ENCODE results near the gene FETUB.

Gene FETUB, protein sequence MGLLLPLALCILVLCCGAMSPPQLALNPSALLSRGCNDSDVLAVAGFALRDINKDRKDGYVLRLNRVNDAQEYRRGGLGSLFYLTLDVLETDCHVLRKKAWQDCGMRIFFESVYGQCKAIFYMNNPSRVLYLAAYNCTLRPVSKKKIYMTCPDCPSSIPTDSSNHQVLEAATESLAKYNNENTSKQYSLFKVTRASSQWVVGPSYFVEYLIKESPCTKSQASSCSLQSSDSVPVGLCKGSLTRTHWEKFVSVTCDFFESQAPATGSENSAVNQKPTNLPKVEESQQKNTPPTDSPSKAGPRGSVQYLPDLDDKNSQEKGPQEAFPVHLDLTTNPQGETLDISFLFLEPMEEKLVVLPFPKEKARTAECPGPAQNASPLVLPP

DNA sequence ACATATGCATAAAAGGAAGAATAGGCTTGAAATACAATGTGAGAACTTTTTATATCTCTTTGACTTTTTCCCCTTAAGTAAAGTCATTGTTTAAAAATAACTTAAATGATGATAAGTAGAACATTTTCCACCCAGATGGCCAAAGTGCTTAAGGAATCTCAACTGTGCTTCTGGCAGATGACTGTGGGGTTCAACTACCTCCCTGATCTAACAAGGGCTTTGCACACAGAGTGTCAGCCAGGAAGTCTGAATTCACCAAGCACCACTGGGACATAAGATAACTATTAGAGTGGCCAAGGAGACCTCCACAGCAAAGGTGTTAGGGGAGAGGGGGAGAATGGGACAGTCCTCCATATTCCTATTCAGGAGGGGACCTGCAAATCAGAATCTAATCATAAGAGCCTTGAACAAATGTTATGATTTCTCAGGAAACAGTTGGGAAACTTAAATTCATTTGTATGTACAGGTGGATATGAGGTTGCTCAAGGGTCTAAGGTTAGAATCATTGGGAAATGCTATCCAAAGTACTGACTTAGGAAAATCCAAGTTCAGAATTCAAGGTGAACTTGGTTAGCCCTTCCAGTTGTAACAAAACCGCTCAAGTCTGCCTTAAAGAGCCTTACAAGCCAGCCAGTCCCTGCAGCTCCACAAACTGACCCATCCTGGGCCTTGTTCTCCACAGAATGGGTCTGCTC is at the start of gene FETUB:
Gene FETUB (plus strand): TSS at position 622 of the 695 bp plus-strand sequence. CDS start 62 bp downstream, at position 684.
- no peak for DNase-seq (ENCODE audit: low read depth)

GRCh38 chr3:186590580-186591295 is 49.5 kb upstream of the FETUB start:
- no peak for DNase-seq (ENCODE audit: low read depth)

GRCh38 chr3:186592682-186593081 is 47.5 kb upstream of the FETUB start:
- no peak for DNase-seq (ENCODE audit: low read depth)

DNA sequence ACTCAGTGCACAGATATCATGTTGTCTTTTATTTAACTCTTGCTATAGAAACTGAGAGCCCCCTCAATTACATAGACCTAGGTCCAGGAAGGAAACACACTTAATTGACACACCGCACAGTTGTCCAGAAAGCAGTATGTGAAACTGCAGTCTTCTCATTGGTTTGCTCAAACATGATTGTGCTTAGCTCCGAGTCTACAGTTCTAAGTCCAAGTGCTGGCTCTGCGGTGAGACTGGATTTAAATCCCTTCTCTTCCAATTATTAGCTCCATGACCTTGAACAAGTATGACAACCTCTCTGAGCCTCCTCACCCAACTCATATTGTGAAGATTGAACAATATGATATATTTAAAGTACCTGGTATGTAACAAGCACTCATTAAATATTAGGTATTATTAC is 46.3 kb upstream of the FETUB start:
- DNase-seq (ENCODE audit: low read depth) = no peak

DNA sequence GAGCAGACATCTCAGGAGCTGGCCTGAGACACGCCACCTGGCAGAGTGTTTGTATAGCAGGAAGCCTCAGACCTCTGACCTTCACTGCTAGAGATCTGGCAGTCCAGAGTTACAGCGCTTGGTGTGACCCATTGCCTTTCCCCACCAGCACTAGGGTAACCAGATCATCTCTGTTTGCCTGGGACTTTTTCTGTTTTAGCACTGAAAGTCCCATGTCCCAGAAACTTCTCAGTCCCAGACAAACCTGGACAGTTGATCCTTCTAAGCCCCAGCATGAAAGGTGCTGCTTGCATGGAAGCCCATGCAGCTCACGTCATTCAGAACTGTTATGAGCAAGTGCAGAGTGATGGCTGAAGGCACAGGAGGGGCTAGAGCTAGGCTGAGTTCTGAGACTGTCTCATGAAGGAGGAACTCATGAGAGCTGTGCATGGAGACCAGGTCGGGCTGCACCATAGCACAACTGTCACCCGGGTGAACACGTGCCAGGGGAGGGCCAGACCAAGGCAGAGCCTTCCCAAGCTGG is 45.5 kb upstream of the FETUB start:
- DNase-seq (ENCODE audit: low read depth) = no peak

DNA sequence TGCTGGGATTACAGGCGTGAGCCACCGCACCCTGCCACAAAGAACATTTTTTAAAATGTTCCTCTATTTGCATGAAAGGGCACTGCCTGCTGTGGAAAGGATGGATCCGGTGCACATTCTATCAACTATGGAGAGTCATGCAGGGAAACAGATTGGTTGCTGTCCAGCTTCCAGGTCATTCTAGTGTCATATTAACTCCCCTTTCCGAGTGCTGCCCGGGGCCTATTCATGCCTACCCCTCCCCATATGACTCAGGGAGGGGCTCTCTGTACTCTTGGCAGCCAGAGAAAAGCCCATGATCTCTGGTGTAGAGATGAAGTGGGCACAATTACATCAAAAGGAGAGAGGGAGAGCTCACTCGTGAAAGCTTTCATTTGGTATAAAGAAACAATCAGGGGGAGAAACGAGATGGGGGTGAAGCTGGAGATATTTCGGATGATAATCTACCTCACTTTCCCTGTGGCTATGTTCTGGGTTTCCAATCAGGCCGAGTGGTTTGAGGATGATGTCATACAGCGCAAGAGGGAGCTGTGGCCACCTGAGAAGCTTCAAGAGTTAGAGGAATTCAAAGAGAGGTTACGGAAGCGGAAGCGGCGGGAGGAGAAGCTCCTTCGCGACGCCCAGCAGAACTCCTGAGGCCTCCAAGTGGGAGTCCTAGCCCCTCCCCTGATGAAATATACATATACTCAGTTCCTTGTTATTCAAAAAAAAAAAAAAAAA is 43.5 kb upstream of the FETUB start:
- no peak for DNase-seq (ENCODE audit: low read depth)

- DNase-seq (ENCODE audit: low read depth) = no peak
Measured at GRCh38 chr3:186598108-186598784, 42.0 kb upstream of the FETUB start.

GRCh38 chr3:186598794-186599141 is 41.4 kb upstream of the FETUB start:
- DNase-seq (ENCODE audit: low read depth) = no peak

DNA sequence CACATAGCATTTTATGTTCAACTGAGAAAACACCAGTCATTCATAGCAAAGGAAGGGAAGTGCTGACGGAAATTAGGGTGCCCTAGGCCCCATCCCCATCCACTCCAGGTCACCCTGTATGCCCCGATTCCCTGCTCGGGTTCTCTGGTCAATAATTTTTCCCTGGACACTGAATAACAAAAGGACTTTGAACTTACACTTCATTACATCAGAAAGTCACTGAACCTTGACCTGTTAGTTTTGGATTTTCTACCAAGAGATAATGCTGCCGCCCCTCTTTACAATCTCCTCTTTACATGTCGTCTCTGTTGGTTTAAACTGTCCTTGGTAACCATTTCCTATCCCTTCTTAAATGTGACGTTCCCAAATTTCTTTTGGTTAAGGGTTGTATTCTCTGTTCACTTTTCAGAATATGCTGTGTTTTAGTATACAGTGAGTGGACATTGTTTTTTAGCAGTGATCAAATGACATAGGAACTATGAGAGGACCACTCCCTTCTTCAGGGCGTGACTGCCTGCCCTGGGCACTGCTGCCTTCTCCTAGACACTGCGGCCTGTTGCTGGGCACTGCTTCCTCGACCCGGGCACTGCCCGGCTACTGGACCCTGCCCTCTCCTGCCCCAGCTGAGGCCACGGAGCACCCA is 40.9 kb upstream of the FETUB start:
- no peak for DNase-seq (ENCODE audit: low read depth)

- no peak for DNase-seq (ENCODE audit: low read depth)
Measured at GRCh38 chr3:186599785-186600166, 40.4 kb upstream of the FETUB start.

DNA sequence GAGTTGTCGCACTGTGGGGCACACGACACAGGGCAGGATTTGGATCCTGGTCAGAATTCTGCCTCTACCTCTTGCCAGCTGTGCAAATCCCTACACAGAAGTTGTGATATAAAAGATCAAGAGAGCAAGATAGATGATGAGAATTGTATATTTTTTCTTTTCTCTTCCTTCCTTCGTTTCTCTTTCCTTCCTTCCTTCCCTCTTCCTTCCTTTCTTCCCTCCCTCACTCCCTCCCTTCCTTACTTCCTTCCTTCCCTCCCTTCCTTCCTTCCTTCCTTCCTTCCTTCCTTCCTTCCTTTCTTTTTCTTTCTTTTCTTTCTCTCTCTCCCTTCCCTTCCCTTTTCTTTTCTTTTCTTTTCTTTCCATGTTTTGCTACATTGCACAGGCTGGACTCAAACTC is 39.3 kb upstream of the FETUB start:
- no peak for DNase-seq (ENCODE audit: low read depth)

GRCh38 chr3:186603159-186603558 is 37.0 kb upstream of the FETUB start:
- DNase-seq (ENCODE audit: low read depth) = no peak

- no peak for DNase-seq (ENCODE audit: low read depth)
Measured at GRCh38 chr3:186605078-186605477, 35.1 kb upstream of the FETUB start.

GRCh38 chr3:186605561-186606545 is 34.3 kb upstream of the FETUB start:
- no peak for DNase-seq (ENCODE audit: low read depth)

DNA sequence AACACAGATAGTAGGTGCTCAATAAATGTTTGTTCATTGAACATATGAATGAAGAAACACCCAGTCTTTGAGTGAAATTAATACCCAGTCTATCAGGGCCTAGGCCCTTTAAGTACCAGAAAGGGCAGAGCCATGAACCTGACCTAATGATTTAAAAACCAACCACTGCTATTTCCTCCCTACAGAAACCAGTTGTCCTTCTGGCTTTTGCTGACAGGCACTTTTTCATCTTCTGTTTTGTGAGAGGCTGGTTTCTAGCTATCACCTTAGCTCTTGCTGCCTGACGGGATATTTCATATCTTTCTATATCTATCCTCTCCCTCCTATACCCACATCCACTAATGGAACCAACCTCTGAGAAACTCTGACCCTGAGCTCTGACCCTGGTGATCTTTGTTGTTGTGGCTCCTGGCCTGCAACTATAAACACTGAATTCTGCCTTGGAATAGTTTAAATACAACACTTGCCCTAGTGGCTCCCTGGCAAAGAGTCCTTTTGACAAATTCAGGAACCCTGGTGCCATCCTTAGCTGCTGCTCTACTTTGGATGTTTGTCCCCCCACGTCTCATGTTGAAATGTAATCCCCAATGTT is 31.5 kb upstream of the FETUB start:
- DNase-seq (ENCODE audit: low read depth) = no peak

- DNase-seq (ENCODE audit: low read depth) = no peak
Measured at GRCh38 chr3:186609247-186609868, 30.8 kb upstream of the FETUB start.

DNA sequence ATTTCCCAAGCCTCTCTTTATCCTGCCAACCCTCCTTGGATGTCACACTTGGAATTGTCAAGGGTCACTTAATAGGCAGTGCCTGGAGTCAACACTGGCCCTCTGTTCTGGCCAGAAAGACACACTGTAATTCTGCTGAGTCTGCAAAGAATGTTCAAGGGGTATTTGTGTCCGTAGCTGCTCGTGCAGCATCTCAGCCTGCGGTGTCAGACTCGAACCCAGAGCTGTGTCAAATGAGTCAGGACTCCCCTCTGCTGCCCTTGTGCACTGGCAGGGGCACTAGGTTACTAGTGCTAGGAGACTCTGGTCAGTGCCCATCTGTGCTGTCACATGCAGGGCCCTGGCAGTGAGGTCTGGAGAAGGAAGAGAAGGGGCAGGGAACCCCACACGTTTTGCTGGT is 28.1 kb upstream of the FETUB start:
- DNase-seq (ENCODE audit: low read depth) = no peak

DNA sequence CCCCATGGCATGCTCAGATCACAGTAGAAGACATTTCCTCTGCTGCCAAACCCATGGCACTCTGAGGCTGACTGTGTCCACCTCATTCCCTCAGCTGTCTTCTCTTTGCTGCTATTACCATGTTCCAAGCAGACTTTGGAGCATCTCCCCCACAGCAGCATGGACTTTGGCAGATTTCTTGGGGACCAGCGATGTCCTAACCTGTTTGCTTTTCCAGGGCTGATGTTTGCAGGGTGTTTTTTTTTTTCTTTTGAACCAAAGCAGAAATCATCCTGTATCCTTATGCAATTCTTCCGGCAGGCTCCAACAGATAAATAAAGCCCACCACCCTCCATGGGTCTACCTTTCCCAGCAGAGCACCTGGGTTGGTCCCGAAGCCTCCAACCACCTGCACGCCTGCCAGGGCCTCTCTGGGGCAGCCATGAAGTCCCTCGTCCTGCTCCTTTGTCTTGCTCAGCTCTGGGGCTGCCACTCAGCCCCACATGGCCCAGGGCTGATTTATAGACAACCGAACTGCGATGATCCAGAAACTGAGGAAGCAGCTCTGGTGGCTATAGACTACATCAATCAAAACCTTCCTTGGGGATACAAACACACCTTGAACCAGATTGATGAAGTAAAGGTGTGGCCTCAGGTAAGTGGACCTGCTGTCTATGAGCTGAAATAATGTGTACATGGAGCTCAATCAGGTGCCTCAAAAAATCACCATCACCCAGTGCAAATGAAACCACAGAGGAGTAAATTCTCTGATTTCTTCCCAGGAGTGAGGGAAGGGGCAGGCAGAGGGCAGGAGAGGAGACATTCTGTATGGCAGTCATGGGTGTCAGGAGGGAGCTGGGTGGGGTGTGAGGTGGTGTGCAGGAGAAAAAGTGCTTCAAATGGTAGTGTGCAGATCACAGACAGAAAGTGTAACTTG is 27.2 kb upstream of the FETUB start, which contains the start of gene AHSG:
Gene AHSG (plus strand): TSS at position 340 of the 916 bp plus-strand sequence. CDS start 82 bp downstream, at position 422.
- DNase-seq (ENCODE audit: low read depth) = no peak

All from activated T-helper 1 cell treated with Interleukin-2 at 50 U/mL for 16 hours (primary cell).